Stomach (tissue), 4 donors: ENCODE measurements around the gene GZF1.
"Not testable (repeated sequence)": the region's sequence is repeated elsewhere in the genome, so short reads cannot be mapped to it uniquely, and the experiment has no call there.

Source experiments
- CTCF ChIP-seq, 7 experiments: fragments of 450-650 bp in 4 of 7; fragments of 200-600 bp in 3 of 7; sonication (generic) in 3 of 7; IDR thresholded peaks; one replicate each; pipeline ENCODE4 v1.5.1; 2016 to 2019; ENCODE audit warnings: antibody characterized with exemption in 7 of 7, control low read depth in 2 of 7, mild to moderate bottlenecking in 1 of 7
- POLR2A ChIP-seq, 4 donors: fragments of 450-650 bp; IDR thresholded peaks; one replicate each; pipeline ENCODE4 v1.6.1; 2016; ENCODE audit warnings: antibody characterized with exemption in 4 of 4, control low read depth in 2 of 4, mild to moderate bottlenecking in 1 of 4, moderate library complexity in 1 of 4
- POLR2AphosphoS5 ChIP-seq, 3 donors: sonication (generic); formaldehyde crosslinking; IDR thresholded peaks; one replicate each; pipeline ENCODE4 v1.6.1; 2016; ENCODE audit warnings: antibody characterized with exemption in 3 of 3

GRCh38 chr20:23348510-23348909 lies 13.5 kb upstream of the GZF1 start:
- TF ChIP-seq POLR2A, CTCF, POLR2AphosphoS5 (IDR thresholded peaks at IDR 0.05): not testable (repeated sequence)
